Amniotic epithelial cell (primary cell): ENCODE data around the gene PLD2.
"Not testable (repeated sequence)": the region's sequence is repeated elsewhere in the genome, so short reads cannot be mapped to it uniquely, and the experiment has no call there.

Experiments
- DNase-seq: peaks from one replicate; pipeline ENCODE4 v3.0.0-alpha.2; 2010; ENCODE audit warnings: low read depth

PLD2 gene

DNA sequence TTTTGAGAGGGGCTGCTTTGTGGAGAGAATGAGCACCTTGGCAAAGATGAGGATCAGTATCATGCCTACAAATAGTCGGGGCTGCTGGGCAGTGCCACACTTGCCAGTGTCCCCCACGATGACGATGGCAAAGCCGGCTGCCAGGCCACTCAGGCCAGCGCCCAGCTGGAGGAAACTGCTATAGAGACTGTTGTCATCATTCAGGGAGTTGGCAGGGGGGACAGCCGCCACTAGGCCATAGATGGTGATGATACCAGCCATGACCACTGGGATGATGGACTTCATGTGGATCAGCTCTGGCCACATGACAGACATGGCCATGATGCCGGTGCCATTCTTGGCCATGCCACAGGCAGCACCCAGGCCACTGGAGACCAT is 50.0 kb downstream of the PLD2 start:
- no peak for DNase-seq

GRCh38 chr17:4857347-4857746 is 50.4 kb downstream of the PLD2 start:
- DNase-seq = not testable (repeated sequence)

- no peak for DNase-seq
These were observed 51.3 kb downstream of the PLD2 start for GRCh38 chr17:4858068-4858881.

- DNase-seq = no peak
These were observed 51.9 kb downstream of the PLD2 start for GRCh38 chr17:4858882-4859260.

GRCh38 chr17:4859816-4860625 is 53.1 kb downstream of the PLD2 start:
- DNase-seq = no peak

GRCh38 chr17:4860651-4861050 is 53.7 kb downstream of the PLD2 start:
- DNase-seq = no peak

- no peak for DNase-seq
These were observed 54.1 kb downstream of the PLD2 start for GRCh38 chr17:4861052-4861451.

- no peak for DNase-seq
These were observed 55.8 kb downstream of the PLD2 start for GRCh38 chr17:4862720-4863119.

DNA sequence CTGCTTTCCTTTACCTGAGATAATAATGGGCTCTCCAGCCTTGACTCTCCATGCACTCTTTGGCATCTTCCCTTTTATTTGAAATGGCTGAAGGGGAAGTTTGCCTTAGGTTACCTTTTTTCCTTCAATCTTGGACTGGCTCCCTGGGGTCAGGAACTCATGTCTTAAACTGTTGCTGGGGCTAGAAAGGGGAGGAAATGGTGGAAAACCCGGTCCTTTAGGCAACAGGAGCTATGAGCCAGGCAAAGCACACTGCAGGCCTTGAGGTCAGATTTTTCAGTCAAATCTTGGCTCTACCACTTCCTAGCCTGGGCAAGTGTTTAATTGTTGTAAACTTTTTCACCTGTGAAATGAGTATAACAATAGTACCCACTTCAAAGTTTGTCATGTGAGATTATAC is 56.4 kb downstream of the PLD2 start:
- DNase-seq = no peak

- DNase-seq = not testable (repeated sequence)
These were observed 60.6 kb downstream of the PLD2 start for GRCh38 chr17:4867535-4867934.

GRCh38 chr17:4869058-4869998 is 62.4 kb downstream of the PLD2 start:
- DNase-seq = not testable (repeated sequence)

GRCh38 chr17:4870855-4871254 is 63.9 kb downstream of the PLD2 start:
- no peak for DNase-seq

- DNase-seq = no peak
These were observed 65.8 kb downstream of the PLD2 start for GRCh38 chr17:4872786-4873185.
